22Rv1 (cell line): ENCODE data around the gene ETNK2.

Source experiments
- H3K27ac ChIP-seq: fragments of 450-650 bp; 2 replicates; pipeline ENCODE4 v1.5.1; 2017
- CTCF ChIP-seq: fragments of 450-650 bp; IDR thresholded peaks from 2 replicates; pipeline ENCODE4 v1.5.1; 2017; ENCODE audit warnings: mild to moderate bottlenecking
- ZFX ChIP-seq: fragments of 450-650 bp; IDR thresholded peaks from 2 replicates; pipeline ENCODE4 v1.6.1; 2017; ENCODE audit warnings: antibody characterized with exemption, borderline replicate concordance

ETNK2 gene

GRCh38 chr1:204136814-204137213 is 15.0 kb downstream of the ETNK2 start:
- H3K27ac ChIP-seq, result no peak overlapping the region
- no peak for TF ChIP-seq CTCF

GRCh38 chr1:204134103-204134502 is 17.7 kb downstream of the ETNK2 start:
- H3K27ac ChIP-seq, result no peak overlapping the region
- TF ChIP-seq CTCF (no peak), ZFX (no peak)

DNA sequence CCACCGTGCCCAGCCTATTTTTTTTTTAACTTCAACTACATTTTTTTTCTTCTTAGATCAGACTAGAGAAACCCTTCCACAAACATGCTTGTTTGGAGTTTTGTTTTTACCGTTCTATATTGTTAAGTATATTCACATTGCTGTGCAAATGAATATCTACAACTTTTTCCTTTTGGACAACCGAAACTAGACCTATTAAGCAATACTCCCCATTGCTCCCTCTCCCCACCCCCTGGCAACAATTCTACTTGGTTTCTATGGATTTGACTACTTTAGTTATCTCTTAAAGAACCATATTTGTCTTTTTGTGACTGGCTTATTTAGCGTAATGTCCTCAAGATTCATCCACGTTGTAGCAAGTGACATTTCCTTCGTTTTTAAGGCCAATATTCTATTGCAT is 19.1 kb downstream of the ETNK2 start:
- no peak overlapping the region for H3K27ac ChIP-seq
- no peak for TF ChIP-seq ZFX
- no peak for TF ChIP-seq CTCF

DNA sequence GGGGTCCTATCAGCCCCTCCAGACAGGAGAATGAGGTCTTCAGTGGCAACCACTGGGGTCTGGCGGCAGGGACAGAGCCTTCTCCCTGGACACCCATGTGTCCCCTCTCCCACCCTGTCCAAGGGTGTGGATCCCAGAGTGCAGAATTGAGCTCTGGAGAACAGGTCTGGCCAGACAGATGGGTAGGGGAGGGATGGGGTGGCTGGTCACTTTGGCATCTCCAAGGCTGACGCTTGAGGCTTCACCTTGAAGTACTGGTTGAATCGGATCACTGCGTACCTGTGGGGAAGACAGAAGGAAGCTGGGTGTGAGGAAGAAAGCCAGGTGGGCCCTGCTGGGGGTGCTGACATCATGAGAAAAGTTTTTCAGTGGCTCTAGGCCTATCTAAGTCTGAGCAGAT is 19.9 kb downstream of the ETNK2 start:
- no peak overlapping the region for H3K27ac ChIP-seq
- TF ChIP-seq ZFX (no peak), CTCF (no peak)

GRCh38 chr1:204130981-204131892 is 20.6 kb downstream of the ETNK2 start:
- TF ChIP-seq CTCF (no peak), ZFX (no peak)
- no peak overlapping the region for H3K27ac ChIP-seq

DNA sequence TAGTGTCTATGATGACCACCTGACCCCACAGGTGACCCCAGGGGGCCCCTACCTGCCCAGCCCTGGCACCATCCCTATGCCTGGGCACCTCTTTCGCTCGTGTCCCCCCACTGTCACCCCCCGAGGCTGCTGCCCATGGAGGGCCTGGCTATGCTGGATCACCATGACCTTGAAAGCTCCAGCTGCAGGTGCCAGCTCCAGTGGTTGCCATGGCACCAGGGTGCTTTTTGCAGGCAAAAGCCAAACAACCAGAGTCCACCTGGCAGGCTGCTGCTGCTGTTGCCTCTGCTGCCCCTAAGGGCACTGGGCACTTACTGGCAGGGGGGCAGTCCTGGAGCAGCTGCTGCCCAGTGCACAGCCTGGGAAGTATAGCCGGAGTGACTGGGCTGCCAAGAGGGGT is 21.7 kb downstream of the ETNK2 start:
- H3K27ac ChIP-seq, result no peak overlapping the region
- no peak for TF ChIP-seq CTCF
- TF ChIP-seq ZFX, result no peak

DNA sequence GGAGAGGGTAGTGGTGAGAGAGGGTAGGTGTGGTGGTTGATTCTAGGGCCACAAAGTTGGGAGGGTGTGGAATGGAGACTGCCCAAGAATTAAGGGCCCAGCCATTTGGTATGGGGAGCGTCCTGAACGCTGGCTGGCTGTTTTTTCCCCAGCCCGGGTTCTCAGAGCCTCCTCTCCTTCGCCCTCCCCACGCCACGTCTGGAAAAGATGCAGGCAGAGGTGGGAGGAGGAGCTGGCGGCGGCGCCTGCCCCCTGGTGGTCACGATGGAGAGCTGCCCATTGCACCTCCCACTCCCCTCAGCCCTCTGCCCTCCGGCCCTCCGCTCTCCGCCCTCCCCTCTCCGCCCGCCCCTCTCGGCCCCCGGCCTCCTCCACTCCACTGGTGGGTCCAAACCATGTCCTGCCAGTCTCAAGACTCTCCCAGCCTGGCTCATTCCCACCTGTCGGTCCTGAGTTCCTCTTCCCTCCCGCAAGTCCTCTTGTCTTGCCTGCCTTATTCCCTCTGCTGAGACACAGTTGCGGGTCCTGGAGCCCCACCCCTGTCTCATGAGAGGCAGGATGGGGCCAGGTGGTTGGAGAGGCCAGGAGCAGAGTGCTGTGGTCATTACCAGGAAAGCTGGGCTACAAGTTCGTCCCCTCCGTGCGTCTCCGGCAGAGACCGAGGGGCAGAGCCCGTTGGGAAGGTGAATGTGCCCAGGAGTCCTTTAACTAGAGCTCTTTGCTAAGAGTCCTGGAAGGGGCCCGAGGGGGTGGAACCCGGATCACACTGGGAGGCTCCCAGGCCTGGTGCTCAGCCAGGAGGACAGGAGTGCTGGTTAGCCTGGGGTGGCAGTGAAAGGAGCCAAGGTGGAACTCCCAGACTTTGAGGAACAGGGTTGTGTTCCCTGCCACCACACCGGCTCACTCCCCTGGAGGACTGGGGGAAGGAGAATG is 22.6 kb downstream of the ETNK2 start:
- TF ChIP-seq ZFX (no peak), CTCF (peak; percentile 99)
- peak overlapping the region; percentile 38 for H3K27ac ChIP-seq
